Thymus (tissue), 11 donors: ENCODE measurements around the gene RC3H2. TPM values are rescaled to one million over a fixed set of nuclear protein-coding genes. Genes with fewer than 3 reads are reported as not detected.
"Not testable (repeated sequence)": the region's sequence is repeated elsewhere in the genome, so short reads cannot be mapped to it uniquely, and the experiment has no call there.

Source experiments
- DNase-seq, 9 donors: peaks; one replicate each; pipeline ENCODE4 v3.0.0-alpha.2; 2013; ENCODE audit warnings: low spot score in 9 of 9, low read depth in 6 of 9, missing footprints in 1 of 9
- H3K27ac ChIP-seq, 2 donors: one replicate each; pipeline ENCODE4 v1.5.1; 2013; ENCODE audit warnings: control low read depth in 1 of 2, low read depth in 1 of 2, low read length in 1 of 2, mild to moderate bottlenecking in 1 of 2, moderate library complexity in 1 of 2
- H3K27me3 ChIP-seq, 2 donors: one replicate each; pipeline ENCODE4 v1.5.1; 2013; ENCODE audit warnings: low read length in 1 of 2; ENCODE audit not compliant: control insufficient read depth in 2 of 2, insufficient read depth in 1 of 2
- H3K36me3 ChIP-seq, 2 donors: one replicate each; pipeline ENCODE4 v1.5.1; 2013; ENCODE audit warnings: low read length in 1 of 2, mild to moderate bottlenecking in 1 of 2, moderate library complexity in 1 of 2; ENCODE audit not compliant: control insufficient read depth in 2 of 2, insufficient read depth in 2 of 2
- H3K4me1 ChIP-seq, 2 donors: one replicate each; pipeline ENCODE4 v1.5.1; 2013; ENCODE audit warnings: low read length in 2 of 2; ENCODE audit not compliant: control insufficient read depth in 2 of 2, insufficient read depth in 2 of 2
- H3K4me3 ChIP-seq, 2 donors: one replicate each; pipeline ENCODE4 v1.5.1; 2013; ENCODE audit warnings: low read length in 2 of 2, control low read depth in 1 of 2, mild to moderate bottlenecking in 1 of 2
- H3K9me3 ChIP-seq, 2 donors: one replicate each; pipeline ENCODE4 v1.5.1; 2013; ENCODE audit warnings: low read length in 1 of 2, mild to moderate bottlenecking in 1 of 2; ENCODE audit not compliant: control insufficient read depth in 2 of 2, insufficient read depth in 1 of 2
- WGBS: extraction: QIAGEN DNeasy Blood & Tissue Kit; methylation state at CpG from one replicate; pipeline ENCODE4 v1.1.7; 2013; 5-methylcytosine and 5-hydroxymethylcytosine counted together
- polyA plus RNA-seq: library from polyadenylated mRNA; stranded (reverse); fragments of 200-250 nt; gene quantifications from one replicate; pipeline ENCODE4 v1.2.3, GENCODE V29; 2013
- total RNA-seq: library from RNA; stranded (reverse); fragments of 120-200 nt; gene quantifications from one replicate; pipeline ENCODE4 v1.2.4, GENCODE V29; 2013
- donor health status: healthy.

The RC3H2 gene
- total and polyA plus RNA-seq, 2 donors = 14.7 to 29.7 TPM

- no peak for DNase-seq
- no peaks in the 10 kb centered on the region for H3K9me3 ChIP-seq
- H3K4me1 ChIP-seq = peaks cover 10 to 11% of the 10 kb centered on the region in 2 donors
- no peak overlapping the region for H3K27ac ChIP-seq
- peaks cover 37 to 52% of the 10 kb centered on the region in 2 donors for H3K36me3 ChIP-seq
- 96% methylated on average over 9 of the region's 9 CpGs for WGBS
- H3K4me3 ChIP-seq = no peak overlapping the region
- no peaks in the 10 kb centered on the region for H3K27me3 ChIP-seq
Observed at GRCh38 chr9:122819791-122820489, 85.2 kb downstream of the RC3H2 start.

DNA sequence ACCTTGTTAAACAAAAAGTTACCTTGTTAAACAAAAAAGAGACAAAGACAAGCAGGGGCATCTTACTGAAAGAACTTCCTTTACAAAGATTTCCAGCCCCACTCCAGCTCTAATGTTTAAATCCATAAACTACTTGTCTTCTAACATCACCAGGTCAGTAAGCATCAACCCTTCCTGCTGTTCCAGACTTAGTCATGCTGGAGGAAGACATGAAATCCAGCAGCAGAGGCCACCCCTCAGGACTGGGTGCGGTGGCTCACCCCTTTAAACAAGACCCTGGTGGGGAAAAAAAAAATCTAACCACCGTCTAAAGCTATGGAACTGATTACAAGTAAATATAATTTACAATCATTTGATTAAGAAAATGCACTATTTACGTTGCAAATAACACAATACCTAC is 85.8 kb downstream of the RC3H2 start:
- 97% methylated on average over 3 of the region's 3 CpGs for WGBS
- no peak for DNase-seq
- H3K36me3 ChIP-seq = peaks cover 37 to 52% of the 10 kb centered on the region in 2 donors
- peaks cover 10 to 11% of the 10 kb centered on the region in 2 donors for H3K4me1 ChIP-seq
- no peaks in the 10 kb centered on the region for H3K27me3 ChIP-seq
- no peak overlapping the region for H3K27ac ChIP-seq
- H3K4me3 ChIP-seq = no peak overlapping the region
- no peaks in the 10 kb centered on the region for H3K9me3 ChIP-seq

DNA sequence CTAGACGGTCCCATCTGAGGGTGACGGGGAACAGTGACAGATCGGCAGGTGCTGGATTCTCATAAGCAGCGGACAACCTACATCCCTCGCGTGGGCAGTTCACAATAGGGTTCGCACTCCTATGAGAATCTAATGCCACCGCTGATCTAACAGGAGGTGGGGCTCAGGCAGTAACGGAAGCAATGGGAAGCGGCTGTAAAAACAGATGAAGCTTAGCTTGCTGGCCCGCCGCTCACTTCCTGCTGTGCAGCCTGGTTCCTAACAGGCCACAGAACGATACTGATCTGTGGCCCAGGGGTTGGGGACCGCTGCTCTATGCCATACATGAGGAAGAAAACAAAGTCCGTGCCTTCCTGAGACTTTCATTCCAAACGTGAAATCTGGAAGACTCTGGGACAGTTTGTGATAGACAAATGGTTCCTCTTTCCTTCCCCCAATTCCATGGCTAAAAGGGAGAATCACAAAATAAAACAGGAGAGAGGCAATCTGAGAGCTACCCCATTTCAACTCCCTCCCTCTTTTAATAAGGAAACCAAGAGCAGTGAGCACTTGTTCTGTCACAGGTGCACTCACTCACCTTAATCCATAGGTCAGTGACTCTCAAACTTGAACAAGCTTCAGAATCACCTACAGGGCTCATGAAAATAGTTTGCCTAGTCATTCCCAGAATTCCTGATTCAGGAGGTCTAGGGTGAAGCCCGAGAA is 88.8 kb downstream of the RC3H2 start:
- DNase-seq = peak in 5 of 9 donors; percentile 6 to 55 (median 22)
- Histone ChIP-seq H3K9me3 (no peaks in the 10 kb centered on the region), H3K27ac (peak overlapping the region; percentile 42 to 64), H3K4me1 (peaks cover 10 to 11% of the 10 kb centered on the region in 2 donors), H3K4me3 (no peak overlapping the region), H3K36me3 (peaks cover 18 to 28% of the 10 kb centered on the region in 2 donors), H3K27me3 (no peaks in the 10 kb centered on the region)
- 18% methylated on average over 17 of the region's 17 CpGs for WGBS

DNA sequence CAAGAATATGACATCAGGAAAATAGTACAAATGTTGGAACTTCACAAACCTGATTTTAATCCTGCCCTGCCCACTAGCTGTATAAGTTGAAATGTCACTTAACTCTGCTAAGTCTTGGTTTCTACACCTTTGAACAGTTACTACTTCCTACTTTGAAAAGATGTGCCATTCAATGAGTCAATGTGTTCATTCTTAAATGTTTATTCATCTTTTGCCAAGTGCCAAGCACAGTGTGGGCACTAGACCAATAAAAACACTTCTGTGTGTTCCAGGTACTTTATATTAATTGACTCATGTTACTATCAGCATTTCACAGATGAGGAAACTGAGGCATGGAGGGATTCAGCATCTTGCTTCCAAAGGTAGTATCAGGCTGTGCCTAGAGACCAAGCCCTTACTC is 89.6 kb downstream of the RC3H2 start:
- Histone ChIP-seq H3K4me3 (no peak overlapping the region), H3K9me3 (no peaks in the 10 kb centered on the region), H3K27me3 (no peaks in the 10 kb centered on the region), H3K27ac (no peak overlapping the region), H3K36me3 (peaks cover 17 to 24% of the 10 kb centered on the region in 2 donors), H3K4me1 (peaks cover 10 to 11% of the 10 kb centered on the region in 2 donors)
- DNase-seq = no peak

DNA sequence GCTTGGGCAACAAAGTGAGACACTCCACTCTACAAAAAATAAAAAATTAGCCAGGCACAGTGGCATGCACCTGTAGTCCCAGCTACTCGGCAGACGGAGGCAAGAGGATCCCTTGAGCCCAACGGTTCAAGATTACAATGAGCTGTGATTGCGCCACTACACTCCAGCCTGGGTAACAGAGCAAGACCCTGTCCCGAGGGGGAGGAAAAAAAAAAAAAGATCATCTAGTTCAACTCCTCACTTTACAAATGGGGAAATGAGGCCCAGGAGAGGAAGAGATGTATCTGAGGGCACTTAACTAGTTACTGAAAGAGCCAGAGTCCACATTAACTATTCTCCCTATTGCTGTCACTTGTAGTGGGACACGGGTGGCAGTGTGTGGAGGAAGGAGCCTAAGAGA is 90.6 kb downstream of the RC3H2 start:
- no peak overlapping the region for H3K27ac ChIP-seq
- H3K36me3 ChIP-seq = peaks cover 10 to 15% of the 10 kb centered on the region in 2 donors
- 90% methylated on average over 6 of the region's 6 CpGs for WGBS
- no peaks in the 10 kb centered on the region for H3K9me3 ChIP-seq
- no peak overlapping the region for H3K4me3 ChIP-seq
- no peak for DNase-seq
- H3K27me3 ChIP-seq = no peaks in the 10 kb centered on the region
- peaks cover 10 to 11% of the 10 kb centered on the region in 2 donors for H3K4me1 ChIP-seq

GRCh38 chr9:122812736-122813135 is 92.4 kb downstream of the RC3H2 start:
- Histone ChIP-seq H3K27me3 (no peaks in the 10 kb centered on the region), H3K4me1 (peaks cover 10 to 13% of the 10 kb centered on the region in 2 donors), H3K36me3 (peaks cover 6 to 14% of the 10 kb centered on the region in 2 donors), H3K9me3 (no peaks in the 10 kb centered on the region), H3K4me3 (no peak overlapping the region), H3K27ac (no peak overlapping the region)
- 94% methylated on average over 4 of the region's 4 CpGs for WGBS
- DNase-seq = no peak

DNA sequence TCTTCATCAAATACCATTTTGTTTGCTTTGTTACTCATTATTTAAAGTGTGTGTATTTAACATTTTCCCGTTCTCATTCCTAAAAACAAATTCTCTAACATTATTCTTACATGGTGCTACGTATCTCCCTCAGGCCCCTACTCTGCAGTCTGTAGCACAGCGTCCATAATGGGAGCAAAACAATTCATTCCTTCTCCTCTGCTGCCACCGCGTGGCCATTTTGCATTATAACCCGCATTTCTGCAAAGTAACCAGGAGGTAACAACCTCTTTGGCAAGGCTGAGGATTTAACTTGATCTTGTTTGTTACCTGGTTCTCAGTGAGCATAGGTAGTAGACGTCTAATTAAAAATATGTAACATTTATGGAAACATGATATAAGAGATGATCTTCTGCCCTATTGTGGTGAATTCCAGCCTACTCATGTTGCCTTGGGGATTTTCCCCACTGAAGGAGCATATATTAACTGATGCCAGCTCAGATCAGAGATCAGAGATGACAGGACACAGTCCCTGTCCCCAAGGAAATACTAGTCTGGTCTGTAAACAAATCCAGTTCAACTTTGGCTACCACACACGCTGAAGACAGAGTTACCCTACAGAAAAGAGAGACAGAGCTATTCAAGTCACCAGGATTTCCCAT is 94.7 kb downstream of the RC3H2 start:
- DNase-seq = peak; percentile 41 to 89 (median 85)
- Histone ChIP-seq H3K4me1 (peaks cover 0 to 2% of the 10 kb centered on the region in 2 donors), H3K9me3 (no peaks in the 10 kb centered on the region), H3K27ac (no peak overlapping the region), H3K36me3 (peaks cover 0 to 3% of the 10 kb centered on the region in 2 donors), H3K4me3 (no peak overlapping the region), H3K27me3 (no peaks in the 10 kb centered on the region)
- 15% methylated on average over 8 of the region's 8 CpGs for WGBS

DNA sequence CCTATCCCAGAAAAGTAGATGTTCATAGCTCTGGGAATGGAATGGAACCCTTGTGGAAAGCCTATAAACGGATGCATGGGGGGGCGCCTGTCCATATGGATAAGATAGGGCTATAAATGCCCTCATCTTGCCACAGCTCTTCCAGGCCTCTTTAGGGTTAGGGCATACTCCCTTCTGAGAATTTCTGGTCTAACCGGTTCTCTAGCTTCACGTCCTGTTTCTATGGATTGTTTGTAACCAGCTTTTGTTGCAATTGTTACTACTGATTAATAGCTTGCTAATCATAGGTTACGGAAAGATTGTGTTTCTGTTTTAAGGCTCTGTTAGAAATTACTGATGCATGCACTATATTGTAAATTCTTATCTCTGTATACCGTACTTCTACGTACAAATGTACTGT is 95.9 kb downstream of the RC3H2 start:
- DNase-seq, H3K9me3 ChIP-seq, H3K4me3 ChIP-seq, H3K27me3 ChIP-seq, H3K4me1 ChIP-seq, H3K36me3 ChIP-seq, H3K27ac ChIP-seq: not testable (repeated sequence)
- 88% methylated on average over 7 of the region's 7 CpGs for WGBS

GRCh38 chr9:122808141-122808540 is 97.0 kb downstream of the RC3H2 start:
- WGBS = 70% methylated on average over 3 of the region's 3 CpGs
- no peaks in the 10 kb centered on the region for H3K36me3 ChIP-seq
- no peaks in the 10 kb centered on the region for H3K9me3 ChIP-seq
- H3K4me3 ChIP-seq = no peak overlapping the region
- DNase-seq = peak in 1 of 9 donors; percentile 14
- H3K4me1 ChIP-seq = peaks cover 0 to 2% of the 10 kb centered on the region in 2 donors
- no peaks in the 10 kb centered on the region for H3K27me3 ChIP-seq
- H3K27ac ChIP-seq = no peak overlapping the region
